ENCODE measurements around the gene PPIL6.

GRCh38 chr6:109429496-109429895 lies 10.9 kb downstream of the PPIL6 start:
- no peak for TF ChIP-seq POLR2AphosphoS5 (IDR thresholded peaks at IDR 0.05)
- TF ChIP-seq CTCF (IDR thresholded peaks at IDR 0.05) = no peak
- TF ChIP-seq POLR2A (IDR thresholded peaks at IDR 0.05) = no peak

All from gastroesophageal sphincter (tissue), 3 donors.